HG02763 (cell line): ENCODE data around the gene KMT2C.
"Not testable (repeated sequence)": the region's sequence is repeated elsewhere in the genome, so short reads cannot be mapped to it uniquely, and the experiment has no call there.

Source experiments
- ATAC-seq: cut with Tn5 transposase; IDR thresholded peaks from one replicate; pipeline ENCODE4 v1.9.1; 2021; ENCODE audit warnings: mild to moderate bottlenecking, moderate library complexity; ENCODE audit not compliant: unreplicated experiment

Gene KMT2C

DNA sequence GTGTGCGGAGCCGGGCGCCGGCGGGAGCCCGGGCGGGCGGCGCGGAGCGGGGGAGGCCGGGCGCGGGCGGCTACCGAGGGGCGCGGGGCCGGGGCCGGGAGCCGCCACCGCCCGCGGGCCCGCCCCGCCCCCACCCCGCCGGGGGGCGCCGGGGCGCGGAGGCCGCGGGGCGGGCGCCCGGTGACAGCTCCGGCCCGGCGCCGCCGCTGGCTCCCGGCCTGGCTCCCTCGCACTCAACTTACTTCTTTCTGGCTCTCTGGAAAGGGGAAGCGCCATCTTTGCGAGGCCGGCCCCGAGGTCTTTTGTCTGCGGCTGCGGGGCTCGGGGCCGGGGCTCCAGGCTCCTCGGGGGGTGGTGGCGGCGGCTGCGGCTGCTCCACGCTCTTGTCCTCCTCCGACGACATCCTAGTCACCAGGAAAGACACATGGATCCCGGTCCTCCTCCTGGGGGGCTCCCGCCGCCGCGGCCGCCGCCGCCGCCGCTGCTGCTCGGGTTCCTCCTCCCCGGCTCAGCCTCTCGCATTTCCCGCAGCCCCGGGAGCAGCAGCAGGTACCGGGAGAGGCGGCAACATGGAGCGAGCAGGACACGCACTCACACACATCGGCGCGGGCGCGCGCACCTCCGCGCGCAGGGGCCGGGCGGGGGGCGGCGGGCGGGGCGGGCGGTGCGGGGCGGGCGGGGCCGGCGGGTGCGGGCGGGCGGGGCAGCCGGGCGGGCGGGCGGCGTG, at the start of gene KMT2C:
TSS of gene KMT2C (minus strand) at position 620 of the 727 bp plus-strand sequence. CDS start at position 403, 217 bp downstream.
- no peak for ATAC-seq

DNA sequence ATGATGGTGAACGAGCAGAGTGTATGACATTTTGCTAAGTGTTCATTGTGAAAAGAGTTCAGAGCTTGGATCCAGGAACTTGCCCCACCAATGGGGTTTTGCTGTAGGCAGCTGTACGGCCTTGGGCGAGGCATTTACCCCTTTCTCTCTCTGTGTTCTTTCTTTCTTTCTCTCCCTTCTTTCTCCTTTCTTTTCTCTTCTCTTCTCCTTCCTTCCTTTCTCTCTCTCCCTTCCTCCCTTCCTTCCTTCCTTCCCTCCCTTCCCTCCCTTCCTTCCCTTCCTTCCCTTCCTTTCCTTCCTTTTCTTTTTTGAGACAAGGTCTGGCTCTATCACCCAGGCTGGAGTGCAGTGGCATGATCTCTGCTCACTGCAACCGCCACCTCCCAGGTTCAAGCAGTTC, 45.3 kb upstream of the KMT2C start:
- ATAC-seq, result no peak

DNA sequence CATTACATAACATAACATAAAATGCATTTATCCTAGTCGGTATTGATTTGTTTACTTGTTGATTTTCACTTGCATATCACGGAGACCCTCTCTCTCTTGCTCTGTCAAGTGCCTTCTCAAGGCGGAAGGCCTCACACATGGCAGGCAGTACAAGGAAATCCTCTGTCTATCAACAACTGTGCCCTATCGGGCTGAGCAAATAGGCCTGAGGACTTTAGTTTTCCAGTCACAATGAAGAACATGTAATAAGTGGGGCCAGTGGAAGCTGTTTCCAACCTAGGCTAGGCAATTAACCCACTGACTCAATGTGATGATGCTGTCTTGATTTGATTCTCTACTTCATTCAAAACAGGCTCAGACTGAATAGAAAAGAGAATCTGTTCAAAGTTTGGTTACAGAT, 44.9 kb upstream of the KMT2C start:
- no peak for ATAC-seq

DNA sequence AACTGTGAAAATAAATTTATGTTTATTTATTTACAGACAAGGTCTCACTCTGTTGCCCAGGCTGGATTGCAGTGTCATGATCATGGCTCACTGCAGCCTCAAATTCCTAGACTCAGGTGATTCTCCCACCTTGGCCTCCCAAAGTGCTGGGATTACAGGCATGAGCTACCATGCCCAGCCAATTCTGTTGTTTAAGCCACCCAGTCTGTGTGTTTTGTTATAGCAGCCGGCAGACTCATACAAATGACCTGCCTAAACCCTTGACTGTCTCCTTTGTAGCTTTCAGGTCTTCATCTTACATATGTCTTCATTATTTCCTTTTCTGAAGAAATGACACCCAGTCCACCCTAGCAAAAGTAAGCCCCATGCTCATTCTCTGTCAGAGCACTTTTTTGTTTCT, 43.8 kb upstream of the KMT2C start:
- ATAC-seq, result no peak

DNA sequence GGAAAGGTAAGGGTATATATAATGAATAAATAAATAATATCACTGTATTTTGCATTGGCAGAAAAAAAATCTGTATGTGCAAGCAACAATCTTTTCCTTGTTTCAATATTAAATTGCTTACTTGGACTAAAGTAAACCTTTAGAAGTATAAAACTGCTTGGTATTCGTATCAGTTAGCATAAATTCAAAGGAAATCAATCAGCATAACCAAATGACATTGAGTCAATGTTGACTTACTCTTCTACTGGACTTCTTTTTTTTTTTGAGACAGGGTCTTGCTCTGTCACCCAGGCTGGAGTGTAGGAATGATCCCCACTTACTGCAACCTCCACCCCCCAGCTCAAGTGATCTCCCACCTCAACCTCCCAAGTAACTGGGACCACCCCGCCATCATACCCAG, 42.3 kb upstream of the KMT2C start:
- ATAC-seq, result no peak

DNA sequence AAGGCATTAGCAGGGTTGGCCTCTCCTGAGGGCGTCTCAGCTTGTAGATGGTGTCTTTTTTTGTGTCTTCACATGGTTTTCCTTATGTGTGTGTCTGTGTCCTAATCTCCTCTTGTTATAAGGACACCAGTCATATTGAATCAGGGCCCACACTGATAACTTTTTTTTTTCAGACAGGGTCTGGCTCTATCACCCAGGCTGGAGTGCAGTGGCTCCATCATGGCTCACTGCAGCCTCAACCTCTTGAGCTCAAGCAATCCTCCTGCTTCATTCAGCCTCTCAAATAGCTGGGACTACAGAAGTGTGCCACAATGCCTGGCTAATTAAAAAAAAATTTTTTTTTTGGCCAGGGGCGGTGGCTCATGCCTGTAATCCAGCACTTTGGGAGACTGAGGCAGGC, 41.3 kb upstream of the KMT2C start:
- ATAC-seq, result no peak

DNA sequence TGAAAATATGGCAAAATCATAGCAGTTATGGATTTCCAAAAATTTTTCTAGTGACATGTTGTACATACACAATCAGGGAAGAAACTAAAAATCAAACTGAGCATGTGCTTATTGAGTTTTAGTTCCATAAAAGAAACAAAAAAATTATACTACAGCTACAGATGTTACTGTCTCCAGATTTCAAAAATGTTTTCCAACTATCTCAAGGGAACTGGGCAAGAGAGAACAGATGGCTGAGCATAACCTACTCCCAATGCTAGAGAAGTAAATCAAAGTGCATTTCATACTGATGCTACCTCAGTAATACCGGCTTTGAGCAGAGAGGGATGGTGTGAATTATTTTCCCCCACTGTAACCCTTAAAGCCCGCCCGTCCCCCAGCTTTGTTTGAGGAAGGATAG, 40.7 kb upstream of the KMT2C start:
- no peak for ATAC-seq

DNA sequence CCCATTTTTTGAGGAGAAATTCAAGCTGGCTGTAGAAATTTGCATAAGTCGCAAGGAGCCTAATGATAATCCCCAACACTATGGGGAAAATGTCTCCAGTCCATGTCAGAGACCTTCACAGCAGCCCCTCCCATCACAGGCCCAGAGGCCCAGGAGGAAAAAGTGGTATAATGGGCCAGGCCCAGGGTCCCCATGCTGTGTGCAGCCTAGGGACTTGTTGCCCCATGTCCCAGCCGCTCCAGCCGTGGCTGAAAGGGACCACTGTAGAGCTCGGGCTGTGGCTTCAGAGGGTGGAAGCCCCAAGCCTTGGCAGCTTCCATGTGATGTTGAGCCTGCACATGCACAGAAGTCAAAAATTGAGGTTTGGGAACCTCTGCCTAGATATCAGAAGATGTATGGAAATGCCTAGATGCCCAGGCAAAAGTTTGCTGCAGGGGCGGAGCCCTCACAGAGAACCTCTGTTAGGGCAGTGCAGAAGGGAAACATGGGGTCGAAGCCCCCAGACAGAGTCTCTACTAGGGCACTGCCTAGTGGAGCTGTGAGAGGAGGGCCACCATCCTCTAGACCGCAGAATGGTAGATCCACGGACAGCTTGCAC, 35.3 kb upstream of the KMT2C start:
- ATAC-seq, result not testable (repeated sequence)

DNA sequence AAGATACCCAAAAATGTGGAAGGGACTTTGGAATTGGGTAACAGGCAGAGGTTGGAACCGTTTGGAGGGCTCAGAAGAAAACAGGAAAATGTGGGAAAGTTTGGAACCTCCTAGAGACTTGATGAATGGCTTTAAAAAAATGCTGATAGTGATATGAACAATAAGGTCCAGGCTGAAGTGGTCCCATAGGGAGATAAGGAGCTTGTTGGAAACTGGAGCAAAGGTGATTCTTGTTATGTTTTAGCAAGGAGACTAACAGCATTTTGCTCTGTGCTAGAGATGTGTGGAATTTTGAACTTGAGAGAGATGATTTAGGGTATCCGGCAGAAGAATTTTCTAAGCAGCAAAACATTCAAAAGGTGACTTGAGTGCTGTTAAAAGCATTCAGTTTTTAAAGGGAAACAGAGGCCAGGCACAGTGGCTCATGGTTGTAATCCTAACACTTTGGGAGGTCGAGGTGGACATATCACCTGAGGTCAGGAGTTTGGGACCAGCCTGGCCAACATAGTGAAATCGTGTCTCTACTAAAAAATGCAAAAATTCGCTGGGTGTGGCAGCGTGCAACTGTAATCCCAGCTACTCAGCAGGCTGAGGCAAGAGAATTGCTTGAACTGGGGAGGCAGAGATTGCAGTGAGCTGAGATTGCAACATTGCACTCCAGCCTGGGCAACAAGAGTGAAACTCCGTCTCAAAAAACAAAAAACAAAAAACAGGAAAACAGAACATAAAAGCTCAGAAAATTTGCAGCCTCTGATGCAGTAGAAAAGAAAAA, 34.6 kb upstream of the KMT2C start:
- not testable (repeated sequence) for ATAC-seq

DNA sequence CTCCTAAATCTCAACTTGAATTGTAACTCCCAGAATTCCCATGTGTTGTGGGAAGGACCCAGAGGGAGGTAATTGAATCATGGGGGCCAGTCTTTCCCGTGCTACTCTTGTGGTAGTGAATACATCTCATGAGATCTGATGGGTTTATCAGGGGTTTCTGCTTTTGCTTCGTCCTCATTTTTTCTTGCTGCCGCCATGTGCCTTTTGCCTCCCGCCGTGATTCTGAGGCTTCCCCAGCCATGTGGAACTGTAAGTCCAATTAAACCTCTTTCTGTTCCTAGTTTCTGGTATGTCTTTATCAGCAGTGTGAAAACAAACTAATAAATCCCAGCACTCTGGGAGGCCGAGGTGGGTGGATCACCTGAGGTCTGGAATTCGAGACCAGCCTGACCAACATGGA, 33.8 kb upstream of the KMT2C start:
- ATAC-seq, result not testable (repeated sequence)

DNA sequence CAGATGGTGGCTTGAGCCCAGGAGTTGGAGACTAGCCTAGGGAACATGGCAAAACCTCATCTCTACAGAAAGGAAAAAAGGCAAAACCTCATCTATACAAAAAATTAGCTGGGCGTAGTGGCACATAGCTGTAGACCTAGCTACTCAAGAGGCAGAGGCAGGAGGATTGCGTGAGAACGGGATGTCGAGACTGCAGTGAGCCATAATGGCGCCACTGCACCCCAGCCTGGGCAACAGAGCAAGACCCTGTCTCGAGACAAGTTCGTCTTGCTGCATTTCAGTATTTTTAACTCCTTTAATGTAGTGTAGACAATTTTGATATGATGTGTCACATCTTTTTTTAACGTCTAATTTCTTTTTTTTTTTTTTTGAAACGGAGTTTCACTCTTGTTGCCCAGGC, 31.4 kb upstream of the KMT2C start:
- ATAC-seq, result no peak

DNA sequence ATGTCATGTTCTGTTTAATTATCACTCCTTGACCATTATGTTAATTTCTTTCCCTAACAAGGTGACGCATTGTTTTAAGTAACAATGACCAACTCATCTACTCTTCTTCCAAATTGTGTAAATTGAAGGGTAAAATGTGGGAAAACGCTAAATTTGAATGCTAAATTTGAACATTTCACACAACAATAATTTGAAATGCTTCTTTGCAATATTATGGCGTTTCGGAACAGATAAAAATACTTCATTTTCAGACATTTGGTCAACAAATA, 29.2 kb upstream of the KMT2C start:
- no peak for ATAC-seq

DNA sequence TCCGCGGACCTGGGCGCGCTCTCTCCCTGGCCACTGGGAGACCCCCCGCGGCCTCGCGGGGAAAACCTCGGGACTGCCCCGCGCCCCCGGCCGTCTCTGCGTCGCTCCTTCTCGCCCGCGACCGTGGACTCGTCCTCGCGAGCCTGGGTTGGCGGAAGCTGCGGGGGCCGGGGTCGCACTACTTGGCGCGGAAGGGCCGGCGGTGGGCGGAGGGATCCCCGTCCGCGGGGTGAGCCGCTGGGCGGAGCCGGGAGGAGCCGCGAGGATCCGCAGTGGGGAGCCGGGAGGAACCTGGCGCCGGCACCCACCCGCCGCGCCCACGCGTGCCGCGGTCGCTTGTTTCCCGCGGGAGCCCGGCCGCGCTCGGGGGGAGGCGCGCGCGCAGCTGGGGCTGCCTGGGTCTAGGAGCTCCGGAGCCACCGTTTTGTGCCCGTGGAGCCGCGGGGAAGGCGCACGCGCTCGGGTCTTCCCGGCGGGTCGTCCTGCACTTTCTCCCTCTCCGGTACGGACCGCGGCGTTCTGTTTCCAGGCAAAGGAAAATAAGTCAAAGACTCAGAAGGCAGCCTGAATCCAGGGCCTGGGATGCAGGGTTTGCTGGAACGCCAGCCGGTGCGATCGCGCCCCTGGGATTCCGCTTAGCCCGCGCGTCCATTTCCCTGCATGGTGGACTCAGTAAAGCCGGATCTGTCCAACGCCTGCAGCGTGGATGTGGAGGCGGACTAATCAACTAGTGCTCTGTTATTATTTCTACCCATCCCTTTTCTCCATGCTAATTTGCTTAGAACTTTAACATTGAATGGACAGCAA, 28.7 kb upstream of the KMT2C start:
- peak; percentile 35 for ATAC-seq

DNA sequence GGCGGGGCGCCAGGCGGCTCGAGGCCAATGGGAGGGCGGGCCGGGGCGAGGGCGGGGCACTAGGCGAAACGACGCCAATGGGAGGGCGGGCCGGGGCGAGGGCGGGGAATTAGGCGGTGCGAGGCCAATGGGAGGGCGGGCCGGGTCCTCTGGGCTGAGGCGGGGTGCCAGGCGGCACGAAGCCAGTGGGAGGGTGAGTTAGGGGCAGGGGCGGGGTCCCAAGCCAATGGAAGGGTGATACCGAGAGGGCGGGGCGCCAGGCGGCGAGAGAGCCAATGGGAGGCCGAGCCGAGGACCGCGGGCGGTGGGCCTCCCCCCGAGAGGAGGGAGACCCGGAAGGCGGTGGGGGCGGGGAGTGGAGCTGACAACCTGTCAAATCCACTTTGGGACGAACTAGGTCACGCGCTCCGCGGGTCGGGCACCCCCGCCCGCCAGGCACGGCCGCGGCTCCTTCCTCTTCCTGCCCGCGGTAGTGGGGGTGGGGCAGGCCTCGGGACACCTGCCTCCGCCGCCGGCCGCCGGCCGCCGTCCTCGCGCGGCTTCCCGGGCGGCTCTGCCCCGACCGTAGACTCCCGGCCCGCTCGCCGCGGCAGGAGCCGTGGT, 28.0 kb upstream of the KMT2C start:
- peak; percentile 92 for ATAC-seq

DNA sequence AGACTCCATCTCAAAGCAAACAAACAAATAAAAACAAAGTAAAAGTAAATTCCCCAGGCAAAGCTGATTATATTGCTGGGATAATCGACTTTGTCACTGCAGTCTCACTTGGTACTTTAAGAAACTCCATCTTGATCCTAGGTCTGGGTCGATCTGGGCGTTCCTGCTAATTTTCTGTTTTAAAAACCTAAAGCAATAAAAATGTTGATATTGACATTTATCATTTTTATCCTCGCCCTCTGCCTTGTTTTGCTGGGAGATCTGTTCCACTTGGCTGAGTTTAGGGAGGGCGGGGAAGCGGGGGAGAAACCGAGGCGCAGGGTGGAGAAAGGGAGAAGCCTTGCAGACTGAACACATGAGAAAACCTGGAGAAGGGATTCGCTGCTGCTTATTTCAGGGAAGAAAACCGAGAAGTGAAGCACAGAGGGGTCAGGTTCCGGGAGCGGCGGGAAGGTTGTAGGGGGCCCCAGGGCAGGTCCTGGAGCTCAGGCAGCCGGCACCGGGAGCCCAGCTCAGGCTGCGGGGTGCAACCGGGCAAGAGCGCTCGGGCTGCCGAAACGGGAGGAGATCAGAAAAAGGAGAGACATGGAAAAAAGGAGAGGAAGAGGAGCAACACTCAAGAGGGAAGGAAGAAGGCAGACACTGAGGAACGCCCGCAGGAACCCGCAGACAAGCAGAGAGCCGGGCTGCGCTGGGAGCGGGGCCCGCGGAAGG, 27.3 kb upstream of the KMT2C start:
- peak; percentile 4 for ATAC-seq

DNA sequence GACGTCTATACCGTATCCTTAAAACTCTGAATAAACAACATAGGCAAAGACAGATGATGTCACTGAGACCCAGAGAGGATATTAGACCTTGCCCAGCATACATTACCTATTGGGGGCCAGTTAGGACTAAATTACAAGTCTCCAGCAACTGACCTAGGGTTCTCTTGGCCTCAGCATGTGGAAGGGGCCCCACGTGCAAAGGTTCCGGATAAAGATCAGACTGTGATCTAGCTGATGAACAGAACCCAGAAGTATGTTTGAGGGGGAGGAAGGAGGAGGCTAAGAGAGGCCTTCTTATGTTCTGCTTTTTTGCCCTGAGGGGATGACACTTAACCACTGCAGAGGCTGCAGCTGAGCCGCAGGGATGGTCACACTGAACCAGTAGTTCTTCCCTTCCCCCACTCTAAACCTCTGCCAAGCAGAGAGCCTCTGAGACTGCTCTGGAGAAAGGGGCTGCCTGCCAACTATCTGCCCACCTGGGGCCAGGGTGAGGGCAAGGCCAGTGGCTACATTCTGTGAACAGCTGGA, 24.0 kb upstream of the KMT2C start:
- ATAC-seq, result no peak

DNA sequence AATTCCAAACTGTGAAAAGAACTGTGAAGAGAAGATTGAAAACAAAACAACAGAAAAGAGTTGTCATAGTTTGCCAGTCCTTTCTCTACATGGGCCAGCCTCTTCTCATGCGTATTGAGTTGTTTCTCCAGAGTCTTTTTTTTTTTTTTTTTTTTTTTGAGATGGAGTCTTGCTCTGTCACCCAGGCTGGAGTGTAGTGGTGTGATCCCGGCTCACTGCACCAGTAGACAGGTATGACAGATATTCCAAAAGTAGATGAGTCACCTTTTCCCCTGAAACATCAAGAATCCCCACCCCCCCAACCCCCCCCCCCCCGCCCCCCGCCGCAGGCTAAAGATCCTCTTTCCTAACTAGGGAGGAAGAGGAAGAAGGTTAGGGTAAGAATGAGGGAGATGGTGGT, 15.6 kb upstream of the KMT2C start:
- no peak for ATAC-seq

DNA sequence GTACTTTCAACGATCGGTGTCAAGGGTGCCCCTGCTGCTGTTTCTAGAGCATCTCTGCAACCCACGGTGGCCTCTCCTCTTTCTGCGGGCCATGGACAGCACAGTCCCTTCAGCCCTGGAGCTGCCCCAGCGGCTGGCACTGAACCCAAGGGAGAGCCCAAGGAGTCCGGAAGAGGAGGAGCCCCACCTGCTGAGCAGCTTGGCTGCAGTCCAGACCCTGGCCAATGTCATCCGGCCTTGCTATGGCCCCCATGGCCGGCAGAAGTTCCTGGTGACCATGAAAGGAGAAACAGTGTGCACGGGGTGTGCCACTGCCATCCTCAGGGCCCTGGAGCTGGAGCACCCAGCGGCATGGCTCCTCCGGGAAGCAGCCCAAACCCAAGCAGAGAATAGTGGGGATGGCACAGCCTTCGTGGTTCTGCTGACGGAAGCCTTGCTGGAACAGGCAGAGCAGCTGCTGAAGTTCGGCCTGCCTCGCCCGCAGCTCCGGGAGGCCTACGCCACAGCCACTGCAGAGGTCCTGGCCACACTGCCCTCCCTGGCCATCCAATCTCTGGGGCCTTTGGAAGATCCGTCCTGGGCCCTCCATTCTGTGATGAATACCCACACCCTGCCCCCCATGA, 9.7 kb upstream of the KMT2C start:
- not testable (repeated sequence) for ATAC-seq

DNA sequence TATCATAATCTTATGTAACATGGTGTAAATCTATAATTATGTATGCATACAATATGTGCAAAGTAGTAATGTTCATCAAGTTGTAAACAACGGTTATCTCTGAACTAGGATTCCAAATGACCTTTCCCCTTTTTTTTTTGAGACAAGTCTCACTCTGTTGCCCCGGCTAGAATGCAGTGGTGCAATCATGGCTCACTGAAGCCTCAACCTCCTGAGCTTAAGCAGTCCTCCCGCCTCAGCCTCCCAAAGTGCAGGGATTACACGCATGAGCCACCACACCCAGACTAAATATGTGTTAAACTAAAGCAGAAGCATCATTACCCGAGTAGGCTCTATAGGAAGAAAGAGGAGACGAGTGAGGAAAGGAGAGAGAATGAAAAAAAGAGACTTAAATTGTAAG, 7.8 kb upstream of the KMT2C start:
- no peak for ATAC-seq

DNA sequence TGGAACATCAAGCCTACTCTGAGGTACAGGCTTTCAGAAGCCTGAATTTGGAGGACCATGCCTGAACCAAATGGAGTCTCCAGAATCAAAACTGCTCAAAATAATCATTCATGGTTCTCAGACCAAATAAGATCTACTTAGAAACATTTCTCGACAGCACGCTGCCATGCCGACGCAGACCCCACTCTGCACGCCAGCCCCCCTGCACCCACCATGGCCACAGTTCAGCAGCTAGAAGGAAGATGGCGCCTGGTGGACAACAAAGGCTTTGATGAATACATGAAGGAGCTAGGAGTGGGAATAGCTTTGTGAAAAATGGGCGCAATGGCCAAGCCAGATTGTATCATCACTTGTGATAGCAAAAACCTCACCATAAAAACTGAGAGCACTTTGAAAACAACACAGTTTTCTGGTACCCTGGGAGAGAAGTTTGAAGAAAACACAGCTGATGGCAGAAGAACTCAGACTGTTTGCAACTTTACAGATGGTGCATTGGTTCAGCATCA, 6.6 kb upstream of the KMT2C start:
- no peak for ATAC-seq
